HTERT RPE-1 (cell line): ENCODE results near the gene GALNT9.

Source experiments
- in situ Hi-C: fragments of 300-500 bp; cut with MboI; formaldehyde crosslinking; loops from 4 replicates; pipeline ENCODE4 v1.14.3; 2020; ENCODE audit warnings: low sequenced_read_pairs

GALNT9 gene

DNA sequence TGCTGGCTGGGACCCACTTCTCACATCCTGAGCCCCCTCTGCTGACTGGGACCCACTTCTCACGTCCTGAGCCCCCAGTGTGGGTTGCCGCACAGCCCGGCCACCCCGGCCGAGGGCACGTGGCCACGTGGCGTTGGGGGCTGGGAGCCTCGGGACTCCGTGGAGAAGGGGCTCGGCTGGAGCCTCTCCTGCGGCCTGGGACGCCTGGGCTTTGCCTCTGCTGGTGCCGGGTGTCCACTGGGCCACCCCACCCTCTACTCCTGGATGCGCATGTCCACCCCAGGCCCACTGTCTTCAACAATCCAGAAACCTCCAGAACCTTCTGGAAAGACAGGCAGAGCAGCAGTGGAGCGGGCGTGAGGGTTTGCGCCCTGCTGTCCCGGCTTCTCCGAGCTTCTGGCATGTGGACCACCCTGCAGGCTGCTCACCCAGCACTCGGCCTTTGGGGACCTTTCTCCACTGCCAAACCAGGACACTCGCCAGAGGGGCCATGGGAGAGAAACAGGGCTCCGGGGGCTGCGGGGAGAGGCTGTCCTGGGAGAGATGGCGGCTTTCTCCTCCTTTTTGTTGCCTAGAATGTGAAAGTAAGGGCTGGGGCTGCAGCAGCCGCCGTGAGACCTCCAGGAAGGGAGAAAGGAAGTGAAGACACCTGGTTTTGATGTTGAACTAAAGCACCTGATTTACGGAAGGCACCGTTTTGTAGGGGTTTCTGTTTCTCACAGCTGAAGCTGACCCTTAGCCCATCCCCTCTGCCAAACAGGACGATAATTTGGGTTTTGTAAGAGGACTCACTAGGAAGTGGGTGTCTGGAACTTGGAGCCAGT, 155.2 kb downstream of the GALNT9 start:
- in situ Hi-C loops = no loop called here

DNA sequence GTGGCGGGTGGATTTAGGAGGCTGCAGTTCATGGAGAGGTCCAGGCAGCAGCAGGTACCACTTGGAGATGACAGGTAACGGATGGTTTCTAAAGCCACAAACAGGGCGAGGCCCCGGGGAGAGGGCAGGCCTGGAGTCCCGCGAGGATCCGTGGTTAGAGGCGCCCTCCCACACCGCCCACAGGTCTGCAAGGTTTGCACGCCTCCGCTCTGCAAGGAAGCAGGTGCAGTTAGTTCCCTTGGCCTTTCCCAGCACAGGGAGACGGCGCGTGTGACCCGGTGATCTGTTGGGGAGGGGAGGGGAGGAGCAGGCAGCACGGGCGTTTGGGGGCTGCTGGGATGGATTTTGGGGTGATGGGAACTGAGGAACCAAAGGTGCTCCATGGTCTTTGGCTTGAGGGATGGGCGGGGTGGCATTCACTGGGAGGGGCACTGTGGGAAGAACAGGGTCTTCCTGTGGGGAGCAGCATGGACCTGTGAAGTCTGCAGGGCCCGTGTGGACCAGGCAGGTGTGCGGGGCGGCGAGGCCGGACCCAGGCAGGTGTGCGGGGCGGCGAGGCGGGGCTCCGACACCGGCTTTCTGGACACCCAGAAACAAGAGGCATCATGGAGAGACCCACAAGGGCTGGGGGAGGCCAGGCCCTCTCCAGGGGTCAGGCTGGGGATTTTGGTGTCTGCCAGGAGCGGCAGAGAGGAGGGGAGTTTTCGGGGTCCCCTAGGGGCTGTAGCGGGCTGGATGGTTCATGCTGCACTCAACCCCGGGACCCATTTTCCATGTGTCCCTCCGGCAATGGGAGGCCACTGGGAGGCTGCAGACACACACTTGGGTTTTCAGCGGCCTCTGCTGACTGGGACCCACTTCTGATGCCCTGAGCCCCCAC, 156.0 kb downstream of the GALNT9 start:
- in situ Hi-C loops = no loop called here

DNA sequence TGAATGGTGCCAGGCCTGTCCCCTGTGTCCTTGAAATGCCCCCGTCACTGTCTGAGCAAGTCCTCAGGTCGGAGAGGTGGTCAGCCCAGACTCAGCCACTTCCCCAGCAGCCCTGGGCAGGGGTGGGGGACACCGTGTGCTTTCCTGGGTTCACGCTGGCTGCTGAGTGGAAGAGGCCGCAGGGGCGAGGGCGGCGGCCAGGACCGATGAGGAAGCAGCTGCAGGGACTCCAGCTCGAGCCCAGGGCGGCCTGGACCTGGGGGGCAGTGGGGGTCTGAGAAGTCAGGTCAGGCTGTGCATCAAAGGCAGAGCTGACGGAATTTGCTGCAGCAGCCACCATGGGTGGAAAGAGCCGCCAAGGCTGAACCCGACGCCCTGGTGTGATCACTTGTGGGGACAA, 156.8 kb downstream of the GALNT9 start:
- in situ Hi-C loops = no loop called here

DNA sequence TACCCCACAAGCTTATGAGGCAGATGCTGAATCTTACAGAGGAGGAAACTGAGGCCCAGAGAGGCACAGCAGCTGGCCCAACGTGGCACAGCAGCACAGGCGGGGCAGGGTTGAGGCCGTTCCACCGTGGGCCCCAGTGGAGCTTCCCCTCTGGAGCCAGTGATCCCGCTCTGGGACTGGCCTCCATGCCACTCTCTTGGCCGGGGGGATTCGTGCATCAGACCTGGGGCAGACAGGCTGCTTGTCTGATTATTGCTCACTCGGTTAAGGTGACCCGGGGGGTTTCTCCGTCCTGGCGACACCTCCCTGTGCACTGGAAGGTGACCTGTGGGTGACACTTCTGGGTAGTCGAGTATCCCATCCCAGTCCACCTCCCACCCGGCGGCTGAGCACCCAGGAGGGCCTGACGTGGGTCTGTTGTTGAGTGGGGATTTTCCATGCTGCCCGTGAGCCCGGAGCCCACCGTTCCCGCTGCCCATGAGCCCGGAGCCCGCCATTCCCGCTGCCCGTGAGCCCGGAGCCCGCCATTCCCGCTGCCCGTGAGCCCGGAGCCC, 157.3 kb downstream of the GALNT9 start:
- in situ Hi-C loops = no loop called here

DNA sequence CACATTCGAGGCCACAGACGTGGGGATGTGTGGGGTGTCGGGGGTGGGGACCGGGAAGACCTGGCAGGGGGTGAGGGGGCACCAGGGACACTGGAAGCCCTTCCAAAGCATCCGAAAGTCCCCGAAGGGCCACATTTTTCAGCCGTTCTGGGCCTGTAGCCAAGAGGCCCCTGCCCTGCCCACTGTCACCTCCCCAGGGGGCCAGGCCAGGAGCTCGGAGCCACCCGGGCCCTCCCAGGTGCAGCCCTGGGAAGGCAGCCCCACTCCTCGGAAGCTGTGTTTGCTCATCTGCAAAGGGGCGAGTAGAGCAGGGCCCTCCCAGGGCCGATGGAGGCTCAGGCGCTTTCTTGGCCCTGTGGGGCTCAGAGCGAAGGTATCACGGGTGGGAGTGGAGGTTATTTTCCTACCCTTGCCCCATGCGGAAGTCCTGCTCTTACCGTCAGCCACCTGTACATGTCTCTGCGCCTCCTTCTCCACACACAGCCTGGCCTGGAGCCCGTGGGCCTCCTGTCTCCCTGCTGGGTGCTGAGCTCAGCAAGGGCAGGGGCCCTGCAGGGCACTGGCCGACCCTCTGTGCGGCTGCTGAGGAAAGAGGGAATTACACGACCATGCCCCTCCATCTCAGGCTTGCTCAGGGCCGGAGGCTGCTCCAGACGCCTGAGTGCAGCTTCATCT, 158.0 kb downstream of the GALNT9 start:
- in situ Hi-C loops = no loop called here

DNA sequence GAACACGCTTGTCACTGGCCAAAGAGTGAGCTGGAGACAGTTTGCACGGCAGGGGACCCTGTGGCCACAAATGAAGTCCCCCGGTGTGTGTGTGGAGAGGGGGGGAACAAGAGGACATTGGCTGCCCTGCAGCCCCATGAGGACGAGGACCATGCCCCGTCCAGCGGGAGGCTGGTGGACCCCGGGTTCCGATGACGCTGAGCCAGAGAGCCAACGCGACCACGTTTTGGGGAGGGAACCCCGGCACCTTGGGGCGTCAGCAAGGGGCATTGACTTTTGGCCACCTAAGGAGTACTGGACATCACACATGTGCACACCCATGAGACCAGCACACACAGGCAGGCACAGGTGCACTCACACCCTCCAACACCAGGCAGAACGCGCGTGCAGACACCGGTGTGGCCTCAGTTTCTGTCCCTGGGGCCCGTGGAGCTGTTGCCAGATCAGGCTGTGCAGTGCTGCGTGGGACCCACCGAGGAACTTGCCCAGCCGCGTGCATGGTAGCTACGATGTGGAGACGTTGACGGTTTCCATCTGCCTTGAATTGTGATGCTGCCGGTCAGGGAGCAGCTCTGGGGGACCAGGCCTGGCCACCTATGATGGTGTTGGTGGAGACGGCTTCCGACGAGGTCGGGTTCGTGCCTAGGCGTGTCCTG, 158.6 kb downstream of the GALNT9 start:
- in situ Hi-C loops = no loop called here

DNA sequence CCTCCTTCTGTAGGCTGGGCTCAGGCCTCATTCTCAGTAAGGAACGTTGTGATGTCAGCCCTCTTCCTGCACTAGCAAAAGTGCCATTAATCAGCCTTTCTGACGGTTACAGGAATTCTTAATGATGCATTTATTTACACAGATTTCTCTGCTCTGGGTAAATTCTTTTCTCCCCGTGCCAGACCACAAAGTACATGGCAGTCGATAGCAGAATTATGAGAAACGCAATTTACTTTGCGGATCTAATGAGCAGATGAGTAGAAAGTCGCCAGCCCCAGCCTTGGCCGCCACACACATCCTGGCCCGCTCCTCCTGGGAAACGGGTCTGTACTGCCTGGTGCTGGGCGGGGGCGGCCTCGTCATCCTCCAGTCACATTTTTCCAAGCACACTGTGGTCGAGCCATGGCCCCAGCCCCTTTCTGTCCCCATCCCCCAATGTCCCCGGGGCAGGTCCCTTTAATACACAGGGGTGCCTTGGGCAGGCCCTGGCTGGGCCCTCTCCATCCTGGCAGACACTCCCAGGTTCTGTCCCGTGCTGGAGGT, 159.2 kb downstream of the GALNT9 start:
- in situ Hi-C loops = no loop called here

DNA sequence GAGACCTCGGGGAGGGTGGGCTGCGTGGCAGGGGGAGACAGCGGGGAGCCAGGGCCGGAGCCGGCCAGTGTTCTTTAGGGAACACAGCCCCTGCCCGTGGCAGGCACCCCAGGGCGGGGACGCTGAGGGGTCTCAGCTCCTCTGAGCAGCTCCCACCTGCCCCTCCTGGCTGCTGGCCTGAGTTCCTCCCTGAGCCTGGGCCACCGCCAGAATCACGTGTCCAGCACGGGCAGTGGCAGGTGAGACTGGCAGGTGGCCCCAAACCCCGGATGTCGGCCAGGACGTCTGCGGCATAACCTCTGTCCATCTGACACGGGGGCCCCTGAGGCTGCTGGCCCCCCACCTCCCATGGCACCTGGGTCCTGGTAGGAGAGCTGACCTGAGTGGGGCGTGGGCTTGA, 160.0 kb downstream of the GALNT9 start:
- in situ Hi-C loops = no loop called here

DNA sequence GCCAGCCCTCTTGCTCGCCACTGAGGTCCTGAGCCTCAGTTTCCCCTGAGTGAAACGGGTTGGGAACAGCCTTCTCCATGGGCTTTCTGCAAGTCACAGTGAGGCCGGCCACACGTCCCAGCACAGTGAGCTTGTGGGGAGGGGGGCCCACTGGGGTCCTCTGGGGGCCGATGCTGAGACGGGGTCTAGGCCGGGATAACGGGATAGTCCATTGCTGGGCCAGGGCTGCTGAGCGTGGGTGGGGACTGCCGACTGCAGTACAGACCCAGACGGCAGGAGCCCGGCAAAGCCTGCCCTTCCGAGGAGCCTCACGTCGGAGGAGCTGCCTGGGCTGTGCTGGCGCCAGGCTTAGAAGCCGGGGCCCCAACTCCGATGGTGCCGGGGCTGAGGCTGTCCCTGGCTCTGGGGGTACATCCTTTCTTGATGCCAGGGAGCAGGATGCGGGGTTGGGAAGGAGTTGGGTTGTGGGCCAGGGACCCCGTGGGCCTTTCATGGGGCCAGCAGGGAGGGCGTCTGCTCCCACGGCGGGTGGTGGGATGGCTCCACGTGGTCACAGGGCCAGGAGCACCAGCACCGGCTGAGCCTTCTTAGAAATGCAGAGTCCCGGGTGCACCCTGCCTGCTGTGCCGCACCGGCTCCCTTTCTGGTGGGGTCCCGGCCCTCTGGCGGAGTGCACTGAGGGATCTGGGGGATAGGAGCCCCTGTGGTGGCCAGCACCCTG, 160.9 kb downstream of the GALNT9 start:
- in situ Hi-C loops = no loop called here

DNA sequence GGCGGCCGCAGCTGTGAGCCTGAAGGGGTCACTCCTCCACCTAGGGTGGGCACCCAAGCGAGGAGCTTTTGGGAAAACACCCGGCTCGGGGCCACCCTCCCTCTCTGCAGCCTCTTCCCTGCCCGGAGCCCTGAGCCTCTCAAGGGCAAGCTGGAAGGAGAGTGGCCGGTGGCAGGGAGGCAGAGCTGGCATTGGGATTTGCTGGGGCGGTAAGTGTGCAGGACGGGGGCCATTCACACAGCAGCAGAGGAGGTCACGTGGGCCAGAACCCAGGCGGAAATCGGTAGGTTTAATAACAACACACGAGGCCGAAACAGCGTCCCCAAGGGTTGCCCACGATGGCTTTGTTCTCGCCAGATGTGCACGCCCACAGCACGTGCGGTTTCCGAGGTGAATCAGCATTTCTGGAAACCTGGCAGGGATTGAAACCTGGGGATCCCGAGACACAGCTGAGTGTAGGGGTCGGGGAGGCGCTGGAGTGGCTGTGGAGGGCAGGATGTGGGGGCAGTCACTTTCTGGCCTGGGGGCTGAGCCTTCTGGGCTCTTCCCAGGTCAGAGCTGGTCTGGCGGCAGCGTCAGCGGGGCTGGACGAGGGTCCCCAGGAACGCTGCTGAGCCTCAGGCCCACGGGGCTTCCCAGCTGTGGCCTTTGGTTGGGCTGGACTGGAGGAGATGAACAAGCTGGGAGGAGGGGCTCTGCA, 161.6 kb downstream of the GALNT9 start:
- in situ Hi-C loops = no loop called here

DNA sequence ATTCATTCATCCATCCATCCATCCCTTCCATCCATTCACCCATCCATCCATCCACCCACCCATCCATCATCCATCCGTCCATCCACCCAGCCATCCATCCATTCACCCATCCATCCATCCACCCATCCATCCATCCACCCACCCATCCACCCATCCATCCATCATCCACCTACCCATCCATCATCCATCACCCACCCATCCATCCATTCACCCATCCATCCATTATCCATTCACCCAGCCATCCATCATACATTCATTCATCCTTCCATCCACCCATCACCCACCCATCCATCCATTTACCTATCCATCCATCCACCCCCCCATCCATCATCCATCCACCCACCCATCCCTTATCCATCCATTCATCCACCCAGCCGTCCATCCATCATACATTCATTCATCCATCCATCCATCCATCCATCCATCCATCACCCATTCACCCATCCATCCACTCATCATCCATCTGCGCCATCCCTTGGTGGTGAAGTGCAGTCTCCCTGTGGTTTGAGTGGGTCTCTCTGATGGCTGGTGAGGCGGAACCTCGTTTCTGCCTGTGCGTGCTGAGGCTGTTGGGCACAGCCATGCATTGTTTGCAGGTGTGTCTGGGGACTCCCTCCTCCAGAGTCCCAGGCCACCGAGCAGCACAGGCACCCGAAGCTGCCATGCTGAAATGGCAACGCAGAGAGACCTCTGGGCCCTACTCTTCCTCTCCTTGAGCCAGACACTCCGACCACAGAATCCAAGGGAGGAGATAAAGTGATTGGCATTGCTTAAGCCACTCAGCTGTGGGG, 162.4 kb downstream of the GALNT9 start:
- in situ Hi-C loops = no loop called here

DNA sequence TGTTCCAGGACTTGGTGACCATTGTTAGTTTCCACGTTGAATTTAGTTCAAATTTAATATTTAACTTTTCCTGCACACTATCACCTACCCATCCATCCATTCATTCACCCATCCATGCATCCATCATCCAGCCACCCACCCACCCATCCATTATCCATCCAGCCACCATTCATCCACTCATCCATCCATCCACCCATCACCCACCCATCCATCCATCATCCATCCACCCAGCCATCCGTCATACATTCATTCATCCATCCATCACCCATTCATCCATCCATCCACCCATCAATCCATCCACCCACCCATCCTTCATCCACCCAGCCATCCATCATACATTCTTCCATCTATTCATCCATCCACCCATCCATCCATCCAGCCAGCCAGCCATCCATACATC, 163.3 kb downstream of the GALNT9 start:
- in situ Hi-C loops = no loop called here

DNA sequence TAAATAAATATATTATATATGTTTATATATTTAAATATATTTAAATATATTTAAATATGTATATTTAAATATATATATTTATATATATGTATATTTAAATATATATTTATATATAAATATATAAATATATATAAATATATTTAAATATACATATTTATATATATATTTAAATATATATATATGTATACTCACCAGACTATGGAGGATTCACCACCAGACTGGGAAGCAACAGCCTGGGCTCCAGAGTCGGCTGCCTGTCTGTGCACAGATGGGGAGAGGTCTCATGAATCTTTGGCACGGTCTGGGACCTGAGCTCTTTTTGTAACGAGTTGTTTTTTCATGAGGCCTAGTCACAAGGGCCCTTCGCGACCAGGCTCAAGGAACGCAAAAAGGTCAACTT, 163.8 kb downstream of the GALNT9 start:
- in situ Hi-C loops = no loop called here

DNA sequence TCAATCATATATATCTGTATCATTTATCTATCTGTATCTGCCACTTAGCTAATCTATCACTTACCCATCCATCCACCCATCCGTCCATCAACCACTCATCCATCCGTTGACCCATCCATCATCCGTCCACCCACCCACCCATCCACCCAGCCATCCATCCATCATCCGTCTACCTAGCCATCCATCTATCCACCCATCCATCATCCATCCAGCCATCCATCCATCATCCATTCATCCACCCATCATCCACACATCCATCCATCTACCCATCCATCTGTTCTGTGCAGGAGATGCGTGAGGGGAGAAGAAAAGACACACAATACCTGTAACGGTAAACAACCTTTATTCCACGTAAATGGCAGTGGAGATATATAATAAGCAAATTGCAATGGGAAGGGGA, 165.0 kb downstream of the GALNT9 start:
- in situ Hi-C loops = no loop called here

DNA sequence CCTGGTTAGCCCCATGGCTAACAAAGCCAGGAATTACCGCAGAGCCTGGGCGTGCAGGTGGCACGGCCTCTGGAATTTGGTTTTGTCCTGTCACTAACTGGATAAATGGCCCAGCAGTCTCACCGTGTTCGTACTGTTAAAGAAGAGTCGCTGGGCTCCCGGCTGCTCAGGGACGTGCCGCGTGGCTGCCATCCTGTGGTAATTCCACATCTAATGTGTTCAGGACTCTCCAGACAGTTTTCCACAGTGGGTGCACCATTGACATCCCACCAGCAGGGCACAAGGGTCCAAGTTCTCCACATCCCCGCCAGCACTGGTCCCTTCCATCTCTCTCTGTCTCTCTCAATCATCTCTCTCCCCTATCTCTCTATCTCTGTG, 165.5 kb downstream of the GALNT9 start:
- in situ Hi-C loops = no loop called here

DNA sequence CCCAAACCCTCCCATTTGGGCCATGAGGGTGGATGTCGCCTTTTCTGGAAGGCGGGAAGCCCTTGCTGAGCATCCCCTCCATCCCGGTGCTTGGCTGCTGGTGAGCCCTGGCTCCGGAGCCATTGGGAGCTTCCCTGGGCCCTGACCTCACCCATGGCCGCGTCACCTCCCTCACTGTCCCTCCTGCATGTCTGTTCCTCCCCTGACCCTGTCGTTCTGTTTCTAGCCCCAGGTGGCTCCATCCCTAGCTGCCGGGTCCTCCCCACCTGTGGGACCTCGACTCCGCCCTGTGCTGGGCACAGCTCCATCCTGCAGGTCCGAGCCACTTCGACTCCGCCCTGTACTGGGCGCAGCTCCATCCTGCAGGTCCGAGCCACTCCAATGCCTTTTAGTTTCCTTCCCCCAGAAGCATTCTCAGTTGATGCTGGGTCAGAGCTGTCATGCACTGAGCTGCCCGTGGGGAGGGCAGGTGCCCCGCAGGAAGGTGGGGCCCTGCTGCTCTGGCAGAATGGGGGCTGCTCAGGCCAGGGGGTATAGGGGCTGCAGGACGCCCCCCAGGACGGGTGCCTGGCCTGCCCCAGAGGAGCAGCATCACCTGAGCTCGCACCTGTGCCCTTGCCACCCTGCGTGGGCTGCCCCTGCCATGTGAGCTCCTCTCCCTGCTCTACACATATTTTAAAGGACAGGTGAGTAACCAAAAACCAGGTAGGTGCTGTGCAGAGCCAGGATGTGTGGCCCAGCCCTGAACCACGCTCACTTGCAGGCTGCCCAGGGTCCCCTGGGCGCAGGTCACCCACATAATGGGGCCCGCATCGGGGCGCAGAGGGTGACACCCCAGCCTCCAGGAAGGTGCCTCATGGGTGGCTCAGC, 166.1 kb downstream of the GALNT9 start:
- in situ Hi-C loops = no loop called here

DNA sequence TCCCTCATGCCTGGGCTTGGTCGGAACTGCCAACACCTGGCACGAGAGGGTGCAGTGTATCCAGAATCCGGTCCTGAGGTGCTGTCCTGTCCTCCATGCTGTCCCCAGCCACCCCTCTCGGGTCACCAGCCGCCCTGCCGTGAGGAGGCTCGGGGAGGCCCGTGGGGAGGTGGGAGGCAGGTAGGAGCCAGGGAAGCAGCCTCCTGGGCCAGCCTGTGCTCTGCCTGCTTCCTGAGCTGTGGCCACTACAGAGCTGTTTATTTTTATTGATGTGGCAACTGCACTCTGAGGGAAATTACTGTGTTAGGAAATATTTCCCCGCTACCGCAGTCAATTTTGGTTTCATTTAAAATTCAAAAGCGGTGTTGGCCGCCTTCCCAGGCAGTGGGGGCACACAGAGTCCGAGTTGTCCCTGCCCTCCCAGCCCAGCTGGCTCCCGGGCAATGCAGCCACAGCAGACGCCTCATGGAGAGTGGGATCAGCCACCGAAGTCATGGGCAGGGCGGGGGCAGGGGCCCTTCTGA, 166.8 kb downstream of the GALNT9 start:
- in situ Hi-C loops = no loop called here
